Peyer's patch (tissue), 4 donors: ENCODE data around the gene PDP2.

ENCODE experiments used
- CTCF ChIP-seq, 6 experiments: fragments of 450-650 bp in 4 of 6; fragments of 200-600 bp in 2 of 6; sonication (generic) in 1 of 6; IDR thresholded peaks; one replicate each; pipeline ENCODE4 v1.5.1; 2017 to 2019; ENCODE audit warnings: antibody characterized with exemption in 6 of 6, mild to moderate bottlenecking in 3 of 6, moderate library complexity in 1 of 6
- POLR2A ChIP-seq, 2 donors: fragments of 450-650 bp; IDR thresholded peaks; one replicate each; pipeline ENCODE4 v1.5.1; 2017; ENCODE audit warnings: antibody characterized with exemption in 2 of 2, mild to moderate bottlenecking in 2 of 2, moderate library complexity in 2 of 2

- TF ChIP-seq POLR2A (IDR thresholded peaks at IDR 0.05) = no peak
- TF ChIP-seq CTCF (IDR thresholded peaks at IDR 0.05) = no peak
Observed at GRCh38 chr16:66927918-66928649, 47.8 kb downstream of the PDP2 start.
